GM21447 (cell line): ENCODE results near the gene SAPCD1.

Experiments used
- ATAC-seq: cut with Tn5 transposase; IDR thresholded peaks from one replicate; pipeline ENCODE4 v1.9.1; 2021; ENCODE audit not compliant: unreplicated experiment

SAPCD1 gene

DNA sequence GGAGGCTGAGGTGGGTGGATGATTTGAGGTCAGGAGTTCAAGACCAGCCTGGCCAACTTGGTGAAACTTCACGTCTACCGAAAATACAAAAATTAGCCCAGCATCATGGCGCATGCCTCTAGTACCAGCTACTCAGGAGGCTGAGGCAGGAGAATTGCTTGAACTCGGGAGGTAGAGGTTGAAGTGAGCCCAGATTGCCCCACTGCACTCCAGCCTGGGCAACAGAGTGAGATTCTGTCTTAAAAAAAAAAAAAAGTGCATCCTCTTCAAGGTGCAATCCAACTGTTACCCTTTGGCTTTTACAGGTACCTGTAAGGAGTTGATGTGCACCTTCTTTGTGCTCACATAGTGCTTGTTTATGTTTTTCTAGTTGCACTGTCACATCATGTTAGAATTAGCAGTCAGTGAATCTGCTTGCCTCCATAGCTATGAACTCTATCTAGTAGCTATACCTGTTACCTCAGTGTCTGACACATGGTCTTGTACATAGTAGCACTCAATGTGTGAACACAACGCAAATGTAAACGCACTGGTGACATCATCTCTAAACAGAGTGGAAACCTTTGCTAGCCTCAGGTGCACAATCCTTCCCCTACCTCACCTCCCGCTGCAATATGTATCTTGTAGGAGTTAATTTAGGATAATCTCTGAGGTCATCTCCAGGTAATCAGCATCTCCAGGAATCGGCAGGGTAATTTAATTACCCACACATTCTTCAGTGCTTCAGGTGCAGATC, 13.0 kb upstream of the SAPCD1 start:
- no peak for ATAC-seq

DNA sequence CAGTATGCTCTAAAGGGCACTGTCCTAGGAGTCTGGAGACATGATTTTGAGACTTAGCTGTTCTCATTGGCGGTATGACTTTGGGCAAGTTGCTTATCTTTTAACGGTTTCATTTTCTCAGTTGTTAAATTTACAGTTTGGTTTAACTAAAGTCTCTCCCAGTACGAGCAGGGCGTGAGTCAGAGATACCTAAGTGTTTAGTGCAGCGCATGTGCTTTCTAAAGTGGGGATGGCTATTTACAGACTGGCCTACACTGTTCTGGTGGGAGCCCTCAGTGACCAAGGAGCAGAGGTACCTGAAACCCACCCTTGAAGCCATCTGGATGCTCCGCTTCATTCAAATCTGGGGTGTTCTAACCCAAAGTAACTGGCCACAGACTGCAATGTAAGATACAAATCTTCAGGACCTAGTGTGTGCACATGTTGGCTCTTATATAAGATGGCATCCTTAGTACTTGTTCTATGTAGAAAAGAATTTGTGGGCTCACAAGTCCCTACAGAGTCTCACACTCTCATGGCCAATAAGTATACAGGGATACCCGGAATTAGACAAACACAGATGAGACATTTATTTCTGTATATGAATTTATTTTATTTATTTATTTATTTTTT, 11.9 kb upstream of the SAPCD1 start:
- no peak for ATAC-seq

DNA sequence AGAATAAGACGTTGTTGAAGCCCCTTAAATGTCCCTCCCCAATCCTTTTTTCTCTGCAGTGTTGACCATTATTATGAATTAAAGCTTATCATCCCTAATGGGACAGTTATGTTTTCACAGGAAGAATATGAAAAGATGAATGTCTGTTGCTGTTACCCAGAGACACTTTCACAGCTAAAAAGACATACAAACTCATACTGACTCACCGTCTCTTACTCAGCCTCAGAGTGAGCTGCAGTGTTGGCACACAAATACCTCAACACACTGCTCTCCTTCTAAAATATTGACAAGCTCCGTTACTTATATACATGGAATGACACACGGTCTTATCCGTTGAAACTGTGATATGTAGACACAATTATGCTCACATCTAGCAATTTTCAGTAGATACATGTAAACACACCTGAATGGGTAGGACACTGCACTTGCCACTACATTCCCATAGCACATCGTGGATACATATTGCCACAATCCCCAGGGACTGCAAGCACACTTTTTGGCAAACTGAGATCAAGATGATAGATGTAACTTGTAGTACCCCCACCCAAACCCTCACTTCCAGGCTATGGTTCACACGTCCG, 9.6 kb upstream of the SAPCD1 start:
- ATAC-seq, result no peak

DNA sequence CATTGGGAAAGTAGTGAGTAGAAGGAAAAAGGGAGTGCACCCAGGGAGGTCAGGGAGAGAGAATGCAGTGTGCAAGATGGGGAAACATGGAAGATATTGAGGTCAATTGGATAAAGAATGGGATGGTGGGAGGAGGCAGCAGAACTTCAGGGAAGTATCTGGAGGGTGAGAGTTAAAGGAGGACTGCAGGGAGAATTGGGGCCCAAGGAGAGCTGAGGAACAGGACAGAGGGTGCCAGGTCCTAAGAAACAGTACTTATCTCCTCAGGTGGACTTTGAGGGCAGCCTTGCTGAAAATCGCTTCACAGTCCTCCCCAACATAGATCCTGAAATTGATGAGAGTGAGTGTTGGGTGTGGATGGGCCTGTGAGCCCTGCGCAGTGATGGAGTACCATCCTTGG, 4.2 kb upstream of the SAPCD1 start:
- ATAC-seq, result no peak

DNA sequence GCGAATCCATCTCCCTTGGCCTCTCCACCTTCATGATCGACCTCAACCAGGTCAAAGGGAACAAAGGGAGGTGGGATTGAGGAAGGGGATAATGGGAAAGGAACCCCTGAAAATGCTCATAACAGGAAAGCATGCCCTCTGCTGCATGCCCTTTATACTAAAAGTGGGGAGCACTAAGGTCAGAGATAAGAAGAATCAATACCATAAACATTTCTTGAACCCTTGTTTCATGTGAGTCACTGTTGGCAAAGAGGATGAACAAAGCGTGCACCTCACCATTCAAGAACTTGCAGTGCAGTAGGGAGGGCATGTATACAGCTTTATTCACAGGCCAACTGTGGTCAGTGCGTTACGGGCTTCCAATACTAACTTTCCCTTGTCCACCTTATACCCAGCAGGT, 1.7 kb upstream of the SAPCD1 start:
- no peak for ATAC-seq

DNA sequence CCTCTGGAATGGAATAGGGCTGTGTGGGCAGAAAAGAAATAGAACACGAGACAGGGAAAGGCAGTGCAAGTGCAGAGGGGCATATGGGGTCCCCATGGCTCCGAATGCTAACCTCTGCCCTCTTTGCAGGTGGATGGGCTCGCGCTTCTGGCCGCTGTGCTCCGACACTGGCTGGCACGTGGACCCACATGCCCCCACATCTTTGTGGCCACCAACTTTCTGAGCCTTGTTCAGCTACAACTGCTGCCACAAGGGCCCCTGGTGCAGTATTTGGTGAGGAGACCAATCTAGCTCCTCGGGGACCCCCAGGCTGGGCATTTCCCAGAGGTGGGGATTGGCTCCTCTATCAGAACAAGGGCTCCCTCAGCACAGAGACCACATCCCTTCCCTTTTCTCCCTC, 1.1 kb upstream of the SAPCD1 start:
- ATAC-seq, result no peak

DNA sequence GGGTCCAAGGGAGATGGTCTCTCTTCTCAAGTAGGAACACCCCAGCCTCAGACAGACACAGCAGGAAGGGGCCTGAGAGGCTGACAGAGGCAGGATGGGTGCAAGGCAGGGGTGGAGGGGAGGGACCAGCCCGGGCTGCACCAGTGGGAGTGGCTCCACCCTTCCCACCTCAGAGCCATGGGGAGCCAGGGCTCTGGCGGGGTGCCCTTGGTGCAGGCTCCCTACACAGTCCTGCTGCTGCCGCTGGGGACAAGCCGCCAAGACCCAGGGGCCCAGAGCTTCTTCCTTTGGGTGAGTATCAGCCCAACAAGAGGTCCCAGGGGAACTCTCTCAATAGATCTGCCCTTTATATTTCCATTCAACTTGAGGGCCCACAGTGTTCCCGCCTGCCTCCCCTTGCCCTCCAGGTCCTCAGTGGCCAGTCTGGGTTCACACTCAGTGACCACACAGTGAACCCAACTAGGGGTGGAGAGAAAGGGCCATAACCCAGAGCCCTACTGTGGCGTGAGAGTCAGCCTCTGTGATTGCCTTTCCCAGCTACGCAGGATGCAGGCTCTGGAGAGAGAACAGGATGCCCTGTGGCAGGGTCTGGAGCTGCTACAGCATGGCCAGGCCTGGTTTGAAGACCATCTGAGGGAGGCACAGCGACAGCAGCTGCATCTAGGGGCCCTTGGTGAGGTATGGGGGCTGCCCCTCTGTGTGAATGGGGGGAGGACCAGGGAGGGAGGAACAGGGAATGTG, 592 bp downstream of the SAPCD1 start:
- ATAC-seq, result no peak

DNA sequence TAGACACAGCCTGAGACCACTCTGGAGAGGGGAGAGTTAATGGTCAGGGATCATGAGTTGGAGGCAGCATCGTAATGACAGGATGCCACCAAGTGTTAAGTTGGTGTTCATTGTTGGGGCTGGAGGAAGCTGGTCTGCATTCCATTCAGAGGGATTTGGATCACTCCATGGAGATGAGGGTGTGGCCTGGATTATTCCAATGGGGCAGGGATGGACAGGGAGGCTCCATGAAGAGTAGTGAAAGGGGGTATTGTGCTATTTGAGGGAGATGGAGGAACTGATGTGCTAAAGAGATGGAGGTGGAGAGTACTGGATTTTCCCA, 1.1 kb downstream of the SAPCD1 start:
- ATAC-seq, result no peak

DNA sequence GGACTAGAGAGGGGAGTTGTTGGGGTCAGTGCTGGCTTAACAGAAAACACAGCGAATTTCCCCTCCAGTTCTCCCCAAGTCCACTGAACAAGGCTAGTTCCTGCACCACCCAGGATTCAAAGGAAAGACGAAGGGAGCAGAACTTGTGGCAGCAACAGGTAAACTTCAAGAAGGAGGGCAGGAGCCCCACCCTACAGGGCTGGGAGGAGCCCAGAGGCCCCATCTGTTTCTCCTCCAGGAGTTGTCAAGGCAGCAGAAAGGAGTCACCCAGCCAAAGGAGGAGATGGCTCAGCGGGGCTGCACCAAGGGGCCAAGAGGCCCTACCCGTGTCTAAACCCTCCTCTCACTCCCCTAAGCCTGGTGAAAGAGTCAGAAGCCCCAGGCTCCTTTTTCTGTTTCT, 1.7 kb downstream of the SAPCD1 start:
- ATAC-seq, result no peak

DNA sequence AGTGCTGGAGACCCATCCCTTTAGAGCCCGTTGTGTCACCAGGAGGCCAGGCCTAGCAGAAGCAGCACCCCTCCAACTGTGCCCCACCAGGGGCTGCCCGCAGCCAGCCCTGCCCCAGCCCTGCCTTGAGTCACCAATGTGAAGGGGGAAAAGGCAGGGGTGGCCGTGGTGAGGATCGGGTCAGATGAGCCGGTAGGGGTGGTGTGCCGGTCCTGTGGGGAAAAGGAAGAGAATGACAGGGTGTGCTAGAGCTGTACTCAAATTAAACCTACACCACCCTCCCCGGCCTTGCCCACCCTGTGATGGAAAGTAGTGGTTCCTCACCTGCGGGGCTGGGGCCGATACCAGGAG, 3.1 kb downstream of the SAPCD1 start:
- ATAC-seq, result no peak

DNA sequence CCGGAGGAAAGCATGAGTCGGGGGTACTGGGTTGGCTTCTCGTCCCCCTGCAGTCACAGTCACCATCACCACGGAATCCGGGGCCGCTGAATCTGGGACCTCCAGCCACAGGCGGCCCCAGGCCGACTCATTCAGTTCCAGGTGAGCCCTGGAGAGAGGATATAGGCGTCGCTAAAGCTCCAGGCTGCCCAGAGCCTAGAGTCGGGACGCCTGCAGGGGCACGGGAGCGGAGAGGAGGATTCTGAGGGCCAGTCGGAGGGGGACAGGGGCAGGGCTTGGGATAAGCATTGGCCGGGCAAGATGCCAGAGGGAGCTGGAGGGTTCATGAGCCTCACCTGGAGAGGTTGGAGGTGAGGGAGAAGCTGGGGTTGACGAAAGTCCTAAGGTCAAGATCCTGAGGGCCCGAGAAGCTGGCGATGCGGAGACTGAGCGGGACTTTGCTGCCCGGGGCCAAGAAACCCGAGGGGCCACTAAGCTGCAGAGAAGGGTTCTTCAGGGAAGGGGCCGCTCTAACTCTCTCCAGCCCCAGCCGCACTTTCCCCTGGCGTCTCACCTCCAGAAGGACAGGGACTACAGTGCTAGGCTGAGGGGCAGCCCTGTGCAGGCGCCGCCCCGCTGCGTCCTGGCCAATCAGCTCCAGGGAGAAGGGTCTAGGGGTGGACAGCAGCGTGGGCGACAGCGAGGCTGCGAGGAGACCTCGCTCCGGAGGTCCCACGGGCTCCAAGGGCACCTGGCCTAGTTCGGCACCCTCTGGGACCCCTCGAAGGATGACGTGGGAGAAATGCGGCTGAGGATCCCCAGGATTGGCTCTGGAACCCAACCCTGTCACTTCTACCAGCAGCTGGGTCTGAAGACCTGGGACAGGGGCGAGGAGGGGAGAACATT, 3.7 kb downstream of the SAPCD1 start:
- no peak for ATAC-seq

DNA sequence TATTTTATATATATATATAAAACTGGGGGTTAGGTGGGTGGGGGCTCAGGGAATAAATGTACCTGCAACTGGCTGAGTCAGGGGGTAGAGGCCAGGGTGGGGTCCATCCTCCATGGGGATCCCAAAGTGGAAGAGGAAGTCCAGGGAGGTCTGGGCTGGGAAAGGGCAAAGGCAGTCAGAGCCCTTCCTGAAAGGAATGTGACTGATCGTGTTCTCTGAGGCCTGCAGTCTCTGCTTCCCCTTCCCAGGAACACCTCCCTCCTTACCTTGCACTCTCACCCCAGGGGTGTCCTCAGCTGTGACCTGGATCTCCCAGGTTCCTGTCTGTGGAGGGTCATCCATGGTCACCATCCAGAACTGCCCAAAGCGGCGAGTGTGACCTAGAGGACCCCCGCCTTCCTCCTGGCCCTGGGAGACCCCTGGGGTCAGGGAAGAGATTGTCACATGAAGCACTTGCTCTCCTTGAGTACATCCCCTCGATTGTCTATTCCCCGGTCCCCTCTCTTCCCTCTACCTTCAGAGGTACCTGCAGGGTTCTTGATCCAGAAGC, 4.7 kb downstream of the SAPCD1 start:
- no peak for ATAC-seq

DNA sequence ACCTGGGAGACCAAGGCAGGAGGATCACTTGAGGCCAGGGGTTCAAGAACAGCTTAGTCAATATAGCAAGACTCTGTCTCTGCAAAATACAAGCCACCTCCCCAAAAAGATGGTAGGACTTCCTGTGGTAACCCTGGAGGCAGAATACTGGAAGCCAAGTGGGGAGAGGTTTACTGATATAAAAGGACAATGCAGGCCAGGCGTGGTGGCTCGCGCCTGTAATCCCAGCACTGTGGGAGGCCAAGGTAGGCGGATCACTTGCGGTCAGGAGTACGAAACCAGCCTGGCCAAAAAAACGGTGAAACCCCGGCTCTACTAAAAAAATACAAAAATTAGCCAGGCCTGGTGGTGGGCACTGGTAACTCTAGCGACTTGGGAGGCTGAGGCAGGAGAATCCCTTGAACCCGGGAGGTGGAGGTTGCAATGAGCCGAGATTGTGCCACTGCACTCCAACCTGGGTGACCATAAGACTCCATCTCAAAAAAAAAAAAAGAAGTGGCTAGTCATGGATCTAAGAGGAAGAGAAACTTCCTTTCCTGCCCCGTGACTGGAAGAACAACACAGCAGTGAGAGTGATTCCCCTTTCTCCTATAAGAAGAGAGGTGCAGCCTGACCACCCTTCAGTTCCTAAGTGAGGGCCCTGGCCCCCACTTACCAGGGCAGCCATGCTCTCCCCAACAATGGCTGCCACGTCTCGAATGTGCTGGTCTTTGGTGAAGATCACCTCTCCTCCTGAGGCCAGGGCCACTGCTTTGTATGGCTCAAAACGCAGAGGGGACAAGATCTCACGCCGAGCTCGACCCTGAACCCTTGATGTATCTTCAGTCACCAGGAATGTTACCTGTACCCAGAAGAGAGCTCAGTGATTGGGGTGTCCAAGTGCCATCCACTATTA, 6.2 kb downstream of the SAPCD1 start:
- ATAC-seq, result no peak

DNA sequence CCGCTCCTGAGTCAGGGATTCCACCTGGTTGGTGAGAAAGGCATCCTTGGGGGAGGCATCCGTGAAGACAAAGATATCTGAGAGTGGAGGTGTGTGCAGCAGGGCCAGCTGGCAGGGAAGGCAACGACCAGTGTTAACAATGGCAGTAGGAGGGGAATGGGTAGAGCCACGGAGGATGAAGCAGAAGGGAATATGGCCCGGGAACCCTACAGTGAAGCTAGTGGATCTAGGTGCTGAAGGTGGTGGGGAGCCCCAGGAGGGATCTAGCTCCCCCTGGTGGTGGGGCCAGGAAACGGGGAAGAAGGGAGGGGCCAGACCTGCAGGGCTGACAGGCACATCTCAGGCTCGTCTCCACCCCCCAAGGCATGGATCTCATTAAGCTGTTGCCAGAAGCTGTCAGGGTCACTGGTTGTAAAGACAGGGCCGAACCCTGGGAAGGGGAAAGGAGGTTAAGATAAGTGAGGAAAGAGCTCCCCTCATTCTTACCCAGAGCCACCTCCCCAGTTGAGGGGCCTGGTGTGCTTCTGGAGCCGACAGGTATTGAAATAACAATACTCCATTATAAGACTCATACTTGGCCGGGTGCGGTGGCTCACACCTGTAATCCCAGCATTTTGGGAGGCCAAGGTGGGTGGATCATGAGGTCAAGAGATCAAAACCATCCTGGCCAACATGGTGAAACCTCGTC, 7.4 kb downstream of the SAPCD1 start:
- ATAC-seq, result no peak

DNA sequence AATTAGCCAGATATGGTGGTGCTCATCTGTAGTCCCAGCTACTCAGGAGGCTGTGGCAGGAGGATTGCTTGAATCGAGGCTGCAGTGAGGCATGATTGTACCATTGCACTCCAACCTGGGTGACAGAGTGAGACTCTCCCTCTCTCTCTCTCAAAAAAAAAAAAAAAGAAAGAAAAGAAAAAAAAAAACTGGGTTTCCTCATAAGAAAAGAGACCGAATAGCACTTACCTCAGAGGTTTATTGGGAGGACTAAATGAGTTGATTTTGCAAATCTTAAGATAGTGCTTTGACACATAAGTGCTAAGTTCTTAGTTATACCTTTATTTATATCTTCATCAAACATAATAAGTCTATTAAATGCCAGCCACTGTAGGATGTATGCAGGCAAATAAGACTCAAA, 8.4 kb downstream of the SAPCD1 start:
- ATAC-seq, result no peak

DNA sequence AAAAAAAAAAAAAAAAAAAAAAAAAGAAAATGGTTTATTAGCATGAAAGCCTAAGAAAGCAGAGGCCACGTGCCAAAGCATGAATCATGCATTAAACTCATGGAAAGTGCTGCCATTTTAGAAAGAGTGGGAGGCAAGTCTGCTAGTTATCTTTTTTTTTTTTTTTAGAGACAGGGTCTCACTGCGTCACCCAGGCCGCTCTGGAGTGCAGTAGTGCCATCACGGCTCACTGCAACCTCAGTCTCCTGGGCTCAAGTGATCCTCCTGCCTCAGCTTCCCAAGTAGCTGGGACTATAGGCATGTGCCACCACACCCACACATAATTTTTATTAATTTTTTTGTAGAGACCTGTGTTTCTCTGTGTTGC, 9.5 kb downstream of the SAPCD1 start:
- ATAC-seq, result no peak

DNA sequence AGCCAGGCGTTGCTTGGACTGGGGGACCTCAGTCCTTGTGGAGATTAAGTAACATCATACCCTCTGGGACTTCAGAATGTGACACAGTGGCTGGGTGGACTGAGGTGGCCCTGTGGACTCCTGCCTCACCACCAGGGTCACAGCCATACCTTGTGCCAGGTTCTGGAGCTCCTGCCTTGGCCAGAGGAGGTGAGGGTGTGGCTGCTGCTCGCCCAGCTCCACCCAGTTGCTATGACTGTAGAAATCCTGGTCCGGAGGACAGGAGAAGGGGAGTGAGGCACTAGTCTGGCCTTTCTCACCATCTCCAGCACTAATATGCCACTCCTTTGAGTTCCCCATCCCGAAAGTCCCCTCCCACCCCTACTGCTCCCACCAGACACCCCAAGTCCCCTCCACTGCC, 12.7 kb downstream of the SAPCD1 start:
- ATAC-seq, result no peak

DNA sequence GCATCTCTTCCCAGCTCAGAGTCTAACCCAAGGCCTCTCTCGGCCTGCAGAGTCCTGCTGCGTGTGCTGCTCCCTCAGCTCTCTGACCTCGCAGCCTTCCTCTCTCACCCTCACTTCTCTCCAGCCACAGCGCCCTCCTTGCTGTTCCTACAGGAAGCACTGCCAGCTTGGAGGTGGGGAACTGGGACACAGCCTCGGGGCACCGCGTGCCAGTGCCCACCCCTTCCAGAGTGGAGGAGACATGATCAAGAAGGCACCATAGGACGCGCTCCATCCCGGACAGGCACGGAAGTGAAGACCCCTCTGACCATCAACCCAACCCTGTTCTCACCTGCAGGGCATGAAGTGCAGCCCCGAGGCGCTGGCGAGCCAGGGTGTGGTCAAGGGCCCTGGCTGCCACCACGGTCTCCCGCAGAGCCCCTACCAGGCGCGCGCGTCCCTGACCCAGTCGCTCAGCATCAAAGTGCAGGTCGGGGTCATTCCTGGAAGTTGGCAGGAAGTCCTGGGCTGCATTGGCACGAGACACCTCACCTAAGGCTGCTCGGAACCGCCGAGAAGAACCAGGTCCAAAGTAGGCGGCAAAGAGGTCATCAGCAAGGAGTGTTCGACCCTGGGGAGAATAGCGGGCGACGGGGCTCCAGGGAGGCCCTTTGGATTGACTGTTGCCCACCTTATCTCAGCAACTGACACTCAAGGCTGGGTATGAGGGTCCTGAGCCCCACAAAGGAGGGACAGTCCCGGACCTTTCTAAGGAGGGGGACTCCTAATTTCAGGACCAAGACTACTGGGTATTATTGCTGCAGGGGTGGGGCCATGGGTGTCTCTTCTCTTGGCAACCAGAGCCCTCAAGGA, 13.4 kb downstream of the SAPCD1 start:
- no peak for ATAC-seq
